SK-N-MC (cell line): ENCODE measurements around the gene SLC9A9.

Experiments used
- DNase-seq: peaks from one replicate; pipeline ENCODE4 v3.0.0-alpha.2; 2011; ENCODE audit warnings: low read depth, low spot score
- H3K27ac ChIP-seq: fragments of 200-600 bp; sonication (generic); 2 replicates; pipeline ENCODE4 v1.5.1; 2016; ENCODE audit warnings: mixed run types
- H3K36me3 ChIP-seq: fragments of 200-600 bp; sonication (generic); 2 replicates; pipeline ENCODE4 v1.6.1; 2017; ENCODE audit warnings: antibody characterized with exemption, low read length, mixed read lengths; ENCODE audit not compliant: insufficient read depth
- H3K4me3 ChIP-seq: fragments of 200-600 bp; sonication (generic); 2 replicates; pipeline ENCODE4 v1.5.1; 2016
- H3K9ac ChIP-seq: fragments of 200-600 bp; sonication (generic); 2 replicates; pipeline ENCODE4 v1.8.0; 2017; ENCODE audit warnings: mixed run types, mixed read lengths; ENCODE audit not compliant: insufficient read length
- H3K9me3 ChIP-seq: fragments of 200-600 bp; sonication (generic); 2 replicates; pipeline ENCODE4 v1.6.1; 2017; ENCODE audit warnings: low read depth, mild to moderate bottlenecking, antibody characterized with exemption, low read length, moderate library complexity, mixed read lengths
- EZH2 ChIP-seq: fragments of 200-600 bp; sonication (generic); IDR thresholded peaks from one replicate; pipeline ENCODE4 v1.6.1; 2017; ENCODE audit warnings: antibody characterized with exemption
- FOXP2 ChIP-seq: optimal IDR thresholded peaks from 2 replicates; pipeline ENCODE3; 2011; ENCODE audit warnings: mild to moderate bottlenecking, moderate library complexity; ENCODE audit not compliant: insufficient read depth; ENCODE audit errors: extremely low read length, control extremely low read depth
- POLR2AphosphoS5 ChIP-seq: IDR thresholded peaks from 2 replicates; pipeline ENCODE4 v1.6.1; 2012; ENCODE audit warnings: mild to moderate bottlenecking, low read depth, low read length, borderline replicate concordance

Gene SLC9A9

GRCh38 chr3:143265501-143266070 is 582.7 kb downstream of the SLC9A9 start:
- TF ChIP-seq FOXP2 (no peak), POLR2AphosphoS5 (no peak), EZH2 (no peak)
- H3K36me3 ChIP-seq, result no peaks in the 10 kb centered on the region
- H3K9ac ChIP-seq, result no peak overlapping the region
- H3K27ac ChIP-seq, result no peak overlapping the region
- H3K4me3 ChIP-seq, result no peak overlapping the region
- H3K9me3 ChIP-seq, result no peaks in the 10 kb centered on the region
- no peak for DNase-seq

GRCh38 chr3:143263852-143264513 is 584.3 kb downstream of the SLC9A9 start:
- H3K27ac ChIP-seq, result no peak overlapping the region
- H3K9ac ChIP-seq, result no peak overlapping the region
- DNase-seq, result no peak
- TF ChIP-seq FOXP2 (no peak), EZH2 (no peak), POLR2AphosphoS5 (no peak)
- no peaks in the 10 kb centered on the region for H3K36me3 ChIP-seq
- H3K4me3 ChIP-seq, result no peak overlapping the region
- H3K9me3 ChIP-seq, result no peaks in the 10 kb centered on the region

- TF ChIP-seq FOXP2, result no peak
- no peak for TF ChIP-seq POLR2AphosphoS5
- no peak for TF ChIP-seq EZH2
- DNase-seq, result no peak
Measured at GRCh38 chr3:143261848-143262247, 586.4 kb downstream of the SLC9A9 start.

GRCh38 chr3:143258692-143259091 is 589.6 kb downstream of the SLC9A9 start:
- Histone ChIP-seq H3K4me3 (no peak overlapping the region), H3K9ac (no peak overlapping the region), H3K36me3 (no peaks in the 10 kb centered on the region), H3K27ac (no peak overlapping the region), H3K9me3 (no peaks in the 10 kb centered on the region)
- TF ChIP-seq POLR2AphosphoS5 (no peak), EZH2 (no peak), FOXP2 (no peak)
- DNase-seq, result no peak

More at GRCh38 chr3:143261848-143262247, 586.4 kb downstream of the SLC9A9 start:
- Histone ChIP-seq H3K4me3 (no peak overlapping the region), H3K9ac (no peak overlapping the region), H3K9me3 (no peaks in the 10 kb centered on the region), H3K36me3 (no peaks in the 10 kb centered on the region), H3K27ac (no peak overlapping the region)

- Histone ChIP-seq H3K9ac (no peak overlapping the region), H3K36me3 (no peaks in the 10 kb centered on the region), H3K4me3 (no peak overlapping the region), H3K9me3 (no peaks in the 10 kb centered on the region), H3K27ac (no peak overlapping the region)
- TF ChIP-seq POLR2AphosphoS5, result no peak
- no peak for TF ChIP-seq EZH2
- TF ChIP-seq FOXP2, result no peak
- DNase-seq, result no peak
Measured at GRCh38 chr3:143256416-143256815, 591.9 kb downstream of the SLC9A9 start.

- no peak overlapping the region for H3K27ac ChIP-seq
- DNase-seq, result no peak
- TF ChIP-seq FOXP2, result no peak
- no peak for TF ChIP-seq POLR2AphosphoS5
- TF ChIP-seq EZH2, result no peak
- H3K9ac ChIP-seq, result no peak overlapping the region
- H3K9me3 ChIP-seq, result no peaks in the 10 kb centered on the region
- H3K36me3 ChIP-seq, result no peaks in the 10 kb centered on the region
- no peak overlapping the region for H3K4me3 ChIP-seq
Measured at GRCh38 chr3:143255739-143256138, 592.5 kb downstream of the SLC9A9 start.

DNA sequence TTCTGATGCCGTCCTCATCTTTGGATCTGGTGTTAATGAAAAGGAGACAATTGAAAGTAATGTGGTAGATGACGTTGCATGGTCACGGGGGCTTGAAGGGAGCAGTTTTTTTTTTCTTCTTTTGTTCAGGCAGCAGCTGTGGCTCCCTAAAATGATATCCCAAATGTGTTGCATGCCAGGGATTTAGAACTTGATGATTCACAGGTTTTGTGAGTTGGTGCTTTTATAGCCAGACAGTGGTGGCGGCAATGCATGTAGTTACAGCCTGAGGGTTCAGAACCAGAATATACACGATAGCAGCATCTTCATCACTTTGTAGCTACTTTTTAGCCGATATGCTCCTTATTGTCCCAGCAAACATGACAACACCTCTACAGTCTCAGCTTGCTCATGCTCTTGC is 595.3 kb downstream of the SLC9A9 start:
- H3K9me3 ChIP-seq, result no peaks in the 10 kb centered on the region
- no peak for DNase-seq
- H3K9ac ChIP-seq, result no peak overlapping the region
- no peak for TF ChIP-seq EZH2
- H3K36me3 ChIP-seq, result no peaks in the 10 kb centered on the region
- no peak overlapping the region for H3K27ac ChIP-seq
- H3K4me3 ChIP-seq, result no peak overlapping the region

- H3K4me3 ChIP-seq, result no peak overlapping the region
- no peak for TF ChIP-seq EZH2
- TF ChIP-seq FOXP2, result no peak
- TF ChIP-seq POLR2AphosphoS5, result no peak
- no peak overlapping the region for H3K27ac ChIP-seq
- no peak overlapping the region for H3K9ac ChIP-seq
- H3K36me3 ChIP-seq, result no peaks in the 10 kb centered on the region
- H3K9me3 ChIP-seq, result no peaks in the 10 kb centered on the region
- DNase-seq, result no peak
Measured at GRCh38 chr3:143249014-143249413, 599.3 kb downstream of the SLC9A9 start.

DNA sequence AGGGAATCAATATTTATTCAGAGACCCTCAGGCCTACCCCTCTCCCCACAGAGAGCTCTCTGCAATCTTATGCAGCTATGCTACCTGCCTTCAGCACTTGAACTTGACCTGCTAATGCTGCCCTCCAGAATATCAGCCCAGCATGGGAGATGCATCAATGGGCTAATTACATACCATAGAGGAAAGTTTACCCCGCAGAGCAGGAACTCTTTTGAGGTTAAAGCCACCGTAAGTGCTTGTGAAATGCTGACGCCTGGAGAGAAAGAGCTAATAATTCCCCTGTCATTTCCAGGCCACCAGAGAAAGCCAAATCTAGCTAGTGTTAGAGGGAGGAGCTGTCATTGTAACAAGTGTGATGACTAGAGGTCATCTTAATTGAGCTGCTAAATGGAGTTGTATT is 601.2 kb downstream of the SLC9A9 start:
- H3K4me3 ChIP-seq, result no peak overlapping the region
- H3K27ac ChIP-seq, result no peak overlapping the region
- no peak overlapping the region for H3K9ac ChIP-seq
- DNase-seq, result no peak
- no peaks in the 10 kb centered on the region for H3K36me3 ChIP-seq
- TF ChIP-seq POLR2AphosphoS5, result no peak
- TF ChIP-seq FOXP2, result no peak
- no peak for TF ChIP-seq EZH2
- no peaks in the 10 kb centered on the region for H3K9me3 ChIP-seq
